Peyer's patch (tissue), 4 donors: Measurements from ENCODE around the gene CLDN24.

Experiments
- CTCF ChIP-seq, 6 experiments: fragments of 450-650 bp in 4 of 6; fragments of 200-600 bp in 2 of 6; sonication (generic) in 1 of 6; IDR thresholded peaks; one replicate each; pipeline ENCODE4 v1.5.1; 2017 to 2019; ENCODE audit warnings: antibody characterized with exemption in 6 of 6, mild to moderate bottlenecking in 3 of 6, moderate library complexity in 1 of 6
- POLR2A ChIP-seq, 2 donors: fragments of 450-650 bp; IDR thresholded peaks; one replicate each; pipeline ENCODE4 v1.5.1; 2017; ENCODE audit warnings: antibody characterized with exemption in 2 of 2, mild to moderate bottlenecking in 2 of 2, moderate library complexity in 2 of 2

GRCh38 chr4:183343730-183344129 is 21.5 kb upstream of the CLDN24 start:
- TF ChIP-seq CTCF (IDR thresholded peaks at IDR 0.05) = no peak
- no peak for TF ChIP-seq POLR2A (IDR thresholded peaks at IDR 0.05)
